Central memory CD4-positive, alpha-beta T cell (primary cell): ENCODE data around the gene CLCN6.
"Not testable (repeated sequence)": the region's sequence is repeated elsewhere in the genome, so short reads cannot be mapped to it uniquely, and the experiment has no call there.

Source experiments
- DNase-seq: peaks from one replicate; pipeline ENCODE4 v3.0.0; 2022

CLCN6 gene

GRCh38 chr1:11796036-11796828 is 9.8 kb upstream of the CLCN6 start:
- no peak for DNase-seq

DNA sequence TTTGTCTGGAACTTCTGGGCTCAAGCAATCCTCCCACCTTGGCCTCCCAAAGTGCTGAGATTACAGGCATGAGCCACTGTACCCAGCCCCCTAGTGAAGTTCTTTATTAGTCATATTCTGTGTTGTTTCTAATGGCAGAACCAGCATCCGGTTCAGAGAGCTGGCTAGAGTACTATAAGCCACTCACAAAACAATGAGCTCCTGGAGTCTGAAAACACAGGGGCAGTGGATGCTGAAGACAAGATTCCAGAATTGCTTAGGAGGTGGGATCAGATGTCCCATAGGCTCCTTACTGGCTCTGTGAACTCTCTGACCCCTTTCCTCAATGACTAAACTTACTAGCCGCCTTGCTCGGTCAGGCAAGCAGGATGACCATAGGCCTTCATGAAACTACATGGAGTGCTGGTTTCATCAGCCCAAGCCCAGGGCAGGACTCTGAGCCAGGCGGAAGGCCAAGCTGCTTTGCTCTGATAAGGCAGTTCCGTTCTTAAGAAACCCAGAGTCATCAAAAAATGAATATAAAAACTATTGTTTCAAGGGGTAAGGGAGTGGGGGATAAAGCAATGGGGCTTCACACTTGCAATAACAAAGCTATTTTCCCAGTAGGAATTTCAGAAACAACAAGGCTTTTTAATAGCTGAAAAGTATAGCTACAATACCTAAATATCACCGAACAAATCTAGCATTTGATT is 8.3 kb upstream of the CLCN6 start:
- no peak for DNase-seq

DNA sequence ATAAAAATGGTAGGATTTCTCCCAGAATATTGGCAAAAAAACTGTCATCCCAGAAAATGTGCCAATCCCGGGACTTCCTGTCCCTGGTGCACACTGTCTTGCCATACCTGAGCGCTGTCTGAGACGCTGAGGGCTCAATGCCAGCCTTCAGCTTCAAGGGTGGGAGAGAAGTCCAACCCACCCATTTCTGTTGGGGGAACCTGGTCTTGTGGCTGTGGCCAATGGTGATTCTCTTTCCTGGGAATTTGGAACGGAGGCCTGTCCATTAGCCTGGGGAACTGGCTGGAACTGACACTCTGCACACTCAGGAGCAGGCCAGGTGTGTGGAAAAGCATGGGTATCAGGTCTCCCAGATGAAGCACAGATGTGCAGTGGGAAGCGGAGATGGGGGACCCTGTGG is 6.9 kb upstream of the CLCN6 start:
- DNase-seq: no peak

DNA sequence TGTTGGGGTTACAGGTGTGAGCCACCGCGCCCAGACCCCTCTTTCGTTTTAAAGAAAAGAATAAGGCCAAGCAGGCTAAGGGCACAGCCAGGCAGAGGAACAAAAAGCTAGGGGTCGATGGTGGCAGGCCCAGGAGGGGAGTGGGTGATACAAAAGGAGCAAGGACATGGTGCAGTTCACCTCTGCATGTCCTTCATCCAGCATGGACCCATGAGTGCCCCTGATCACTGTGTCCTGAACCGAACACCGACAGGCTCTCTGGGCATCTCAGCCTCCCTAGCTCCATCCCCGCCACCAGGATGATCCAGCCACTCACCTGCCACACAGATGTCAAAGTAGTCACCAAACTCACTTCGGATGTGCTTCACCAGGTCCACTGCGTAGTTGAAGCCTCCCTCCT is 6.1 kb upstream of the CLCN6 start:
- no peak for DNase-seq

GRCh38 chr1:11800391-11800755 is 5.6 kb upstream of the CLCN6 start:
- no peak for DNase-seq

DNA sequence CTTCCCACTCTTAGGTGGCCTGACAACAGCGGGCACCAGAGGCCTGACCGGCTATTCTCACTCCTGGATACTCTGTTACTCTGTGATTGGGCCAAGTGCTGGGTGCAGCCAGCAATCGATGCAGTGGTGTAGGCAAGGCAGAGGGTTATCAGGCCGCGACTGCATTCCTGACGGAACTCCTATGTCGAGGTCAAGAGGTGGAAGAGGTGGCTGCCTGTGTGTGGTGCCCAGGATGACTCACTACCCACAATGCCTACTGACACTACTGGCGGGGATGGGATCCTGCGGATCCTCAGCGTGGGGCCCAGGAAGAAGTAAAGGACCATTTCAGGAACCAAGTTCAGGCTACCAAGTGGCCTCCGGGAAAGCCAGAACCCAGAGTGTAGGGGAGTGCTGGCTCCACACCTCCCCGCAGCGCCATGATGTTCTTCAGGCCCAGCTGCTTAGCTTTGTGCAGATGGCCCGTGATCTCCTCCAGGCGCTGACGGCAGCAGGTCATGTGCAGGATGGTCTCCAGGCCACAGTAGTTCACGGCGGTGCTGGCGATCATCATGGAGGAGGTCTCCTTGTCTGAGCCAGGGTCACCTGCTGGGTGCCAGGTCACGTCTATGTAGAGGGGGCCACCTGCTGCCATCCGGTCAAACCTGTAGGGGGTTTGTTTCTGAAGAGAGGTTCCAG is 5.1 kb upstream of the CLCN6 start:
- DNase-seq: no peak

DNA sequence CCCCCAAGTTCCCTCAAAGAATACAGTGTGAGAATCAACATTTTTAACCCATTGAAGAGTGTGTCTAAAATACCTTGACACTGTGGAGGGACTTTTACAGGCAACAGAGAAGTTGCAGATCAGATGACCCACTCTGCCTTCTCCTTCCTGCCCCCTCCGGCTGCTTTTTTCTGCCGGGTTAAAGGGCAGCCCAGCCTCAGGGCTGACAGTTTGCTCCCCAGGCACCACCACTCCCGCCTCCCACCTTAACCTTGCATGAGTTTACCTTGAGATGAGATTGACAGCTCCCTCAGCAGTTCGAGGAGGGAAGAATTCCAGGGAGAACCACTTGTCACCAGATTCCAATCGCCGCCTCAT is 3.4 kb upstream of the CLCN6 start:
- no peak for DNase-seq

DNA sequence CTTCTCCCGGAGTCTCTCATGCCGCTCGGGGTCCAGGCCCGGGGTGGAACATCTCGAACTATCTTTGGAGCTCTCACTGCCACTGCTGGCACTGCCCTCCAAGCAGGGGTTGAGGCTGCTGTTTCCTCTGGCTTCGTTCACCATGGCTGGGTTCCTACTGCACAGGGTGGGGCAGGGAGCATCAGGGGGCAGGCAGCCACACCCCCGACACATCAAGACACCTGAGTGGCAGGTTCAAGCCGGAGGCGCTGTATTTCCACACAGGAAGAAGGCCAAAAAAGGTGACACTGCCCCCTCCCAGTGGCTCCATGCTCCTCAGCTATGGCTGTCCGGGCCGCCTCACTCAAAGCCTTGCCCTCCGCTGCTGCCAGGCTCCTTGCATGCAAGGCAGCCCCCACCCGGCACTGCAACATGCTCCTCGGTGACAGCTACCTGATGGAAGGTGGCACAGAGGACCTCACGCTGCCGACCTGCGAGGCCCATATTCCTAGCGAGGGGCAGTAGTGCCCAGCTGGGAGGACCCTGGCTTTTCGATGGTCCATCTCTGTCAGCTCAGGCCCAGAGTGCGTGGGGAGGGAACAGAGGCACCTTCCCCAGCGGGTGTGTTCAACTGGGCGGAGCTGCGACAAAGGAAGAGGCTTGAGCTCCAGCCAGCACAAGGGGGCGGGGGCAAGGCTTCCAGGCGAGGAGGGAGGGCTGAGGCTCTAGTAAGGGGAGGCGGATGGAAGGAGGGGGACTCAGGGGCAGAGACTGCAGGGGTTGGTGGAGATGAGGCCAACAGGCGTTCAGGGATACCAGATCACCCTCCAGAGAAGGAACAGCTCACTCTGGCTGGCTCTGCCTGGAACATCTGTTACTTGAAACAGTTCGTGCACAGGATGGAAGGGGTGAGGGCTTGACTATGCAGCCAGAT is 2.8 kb upstream of the CLCN6 start:
- peak; percentile 58 for DNase-seq

GRCh38 chr1:11803924-11804665 is 1.9 kb upstream of the CLCN6 start:
- not testable (repeated sequence) for DNase-seq

DNA sequence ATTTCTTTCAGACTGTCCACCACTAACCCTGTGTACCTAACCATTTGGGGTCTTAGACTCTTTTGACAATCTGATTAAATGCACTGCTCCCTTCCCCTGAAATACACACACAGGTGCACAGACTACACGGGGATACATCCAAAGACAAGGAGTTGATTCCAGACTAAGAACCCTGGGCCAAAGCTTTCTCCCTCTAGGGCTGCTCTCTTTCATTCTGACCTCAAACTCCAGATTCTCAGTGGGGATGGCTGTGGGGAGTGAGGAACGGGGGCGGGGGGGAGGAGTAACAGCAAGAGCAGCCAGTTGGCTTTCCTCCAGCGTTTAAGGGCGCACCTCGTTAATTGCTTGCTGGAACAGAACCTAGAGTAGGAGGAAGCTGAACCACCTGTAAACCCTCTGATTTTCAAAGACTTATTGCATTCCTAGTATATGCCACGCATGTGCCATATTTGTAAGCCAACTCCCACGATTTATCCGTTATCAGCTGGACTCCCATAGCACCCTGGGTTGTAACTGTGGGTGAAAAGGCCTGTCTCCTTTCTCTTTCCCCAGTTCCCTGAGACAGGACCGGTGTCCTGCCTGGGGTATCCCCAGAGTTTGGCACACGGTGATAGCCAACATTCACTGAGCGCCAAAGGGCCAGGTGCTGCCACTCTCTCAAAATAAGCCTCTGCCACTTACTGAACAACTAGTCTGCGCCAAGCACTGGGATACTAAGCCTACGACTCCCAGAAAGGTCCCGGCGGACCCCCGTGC is 1.1 kb upstream of the CLCN6 start:
- DNase-seq: peak; percentile 5

DNA sequence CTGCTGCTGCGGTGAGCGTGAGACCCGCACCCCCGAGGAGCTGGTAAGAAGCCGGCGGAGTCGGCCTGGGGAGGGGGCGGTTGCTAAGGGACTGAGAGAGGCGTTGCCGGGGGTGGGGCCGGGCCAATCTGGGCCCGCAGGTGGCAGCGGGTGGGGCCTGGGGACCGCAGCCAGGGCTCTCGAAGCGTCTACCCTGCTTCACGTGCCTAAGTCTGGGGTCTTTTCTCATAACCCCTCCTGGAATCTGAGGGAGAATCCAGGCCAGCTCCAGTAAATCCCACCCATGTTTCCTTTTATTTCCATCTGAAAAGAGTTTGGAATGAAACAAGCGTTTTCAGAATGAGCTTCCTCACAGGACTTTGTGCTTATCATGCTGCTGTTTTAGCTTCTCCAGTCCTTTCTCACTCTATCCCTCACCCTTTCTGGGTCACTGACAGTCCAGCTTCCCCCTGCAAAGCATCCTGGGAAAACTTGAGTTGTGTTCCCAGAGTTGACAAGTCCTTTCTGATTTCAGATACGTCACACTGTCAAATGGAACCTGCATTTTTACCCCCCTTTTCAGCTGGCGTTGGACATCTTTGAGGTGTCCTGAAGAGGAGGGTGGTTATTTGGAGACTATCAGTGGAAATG is 431 bp downstream of the CLCN6 start:
- DNase-seq: no peak

GRCh38 chr1:11807133-11807532 is 1.1 kb downstream of the CLCN6 start:
- no peak for DNase-seq

- no peak for DNase-seq
Measured at GRCh38 chr1:11813021-11813420, 7.0 kb downstream of the CLCN6 start.

GRCh38 chr1:11817192-11817591 is 11.2 kb downstream of the CLCN6 start:
- no peak for DNase-seq

GRCh38 chr1:11822091-11822490 is 16.1 kb downstream of the CLCN6 start:
- DNase-seq: no peak

GRCh38 chr1:11823366-11824137 is 17.6 kb downstream of the CLCN6 start:
- DNase-seq: no peak

- no peak for DNase-seq
Measured at GRCh38 chr1:11825131-11825530, 19.1 kb downstream of the CLCN6 start.

DNA sequence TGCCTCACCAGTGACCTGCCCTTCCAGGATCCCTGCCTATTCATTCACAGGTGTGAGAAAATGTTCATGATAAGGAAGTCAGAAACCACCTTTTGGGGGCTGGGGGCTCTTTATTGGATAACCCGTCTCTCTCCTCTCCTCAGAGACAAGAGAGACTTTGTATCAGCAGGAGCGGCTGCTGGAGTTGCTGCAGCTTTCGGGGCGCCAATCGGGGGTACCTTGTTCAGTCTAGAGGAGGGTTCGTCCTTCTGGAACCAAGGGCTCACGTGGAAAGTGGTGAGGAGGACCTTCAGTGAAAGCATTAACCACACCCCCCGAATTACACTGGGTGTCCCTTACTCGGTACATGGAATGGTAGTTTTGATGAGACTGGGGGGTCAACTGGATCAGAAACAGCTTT is 21.0 kb downstream of the CLCN6 start:
- no peak for DNase-seq

- no peak for DNase-seq
Measured at GRCh38 chr1:11828511-11828910, 22.5 kb downstream of the CLCN6 start.
